SK-N-SH treated with all-trans-retinoic acid at 6 μM for 48 hours (cell line): ENCODE data around the gene TBX1.
"Not testable (repeated sequence)": the region's sequence is repeated elsewhere in the genome, so short reads cannot be mapped to it uniquely, and the experiment has no call there.

Source experiments
- ATAC-seq: fragments of 200-7000 bp; cut with Tn5 transposase; 3 replicates; pipeline ENCODE4 v1.9.1; 2020; ENCODE audit warnings: mild to moderate bottlenecking, moderate library complexity
- ARNTL ChIP-seq: fragments of 450-650 bp; formaldehyde crosslinking; IDR thresholded peaks from 2 replicates; pipeline ENCODE4 v1.5.0; 2020; ENCODE audit warnings: low read depth, mild to moderate bottlenecking, moderate library complexity, borderline replicate concordance
- BACH2 ChIP-seq: fragments of 250-450 bp; sonication (Bioruptor Pico); IDR thresholded peaks from 2 replicates; pipeline ENCODE4 v1.9.0; 2021; ENCODE audit warnings: mild to moderate bottlenecking, borderline replicate concordance
- CREB5 ChIP-seq: fragments of 250-450 bp; sonication (Bioruptor Pico); IDR thresholded peaks from 2 replicates; pipeline ENCODE4 v1.5.1; 2020; ENCODE audit warnings: low read depth, mild to moderate bottlenecking, moderate library complexity
- CSDC2 ChIP-seq: fragments of 250-450 bp; sonication (Bioruptor Pico); IDR thresholded peaks from 2 replicates; pipeline ENCODE4 v1.5.0; 2020; ENCODE audit warnings: mild to moderate bottlenecking, moderate library complexity
- CSRNP3 ChIP-seq: fragments of 250-450 bp; sonication (Bioruptor Pico); IDR thresholded peaks from 2 replicates; pipeline ENCODE4 v1.5.1; 2021; ENCODE audit warnings: mild to moderate bottlenecking, moderate library complexity
- ESRRG ChIP-seq: fragments of 250-450 bp; sonication (Bioruptor Pico); IDR thresholded peaks from 2 replicates; pipeline ENCODE4 v1.6.1; 2021; ENCODE audit warnings: mild to moderate bottlenecking
- GLIS3 ChIP-seq: fragments of 250-450 bp; sonication (Bioruptor Pico); IDR thresholded peaks from 2 replicates; pipeline ENCODE4 v1.5.0; 2020; ENCODE audit warnings: mild to moderate bottlenecking, moderate library complexity
- ISL1 ChIP-seq: fragments of 250-450 bp; sonication (Bioruptor Pico); IDR thresholded peaks from 2 replicates; pipeline ENCODE4 v2.1.2; 2022; ENCODE audit warnings: mild to moderate bottlenecking, moderate library complexity
- PATZ1 ChIP-seq: fragments of 250-450 bp; sonication (Bioruptor Pico); IDR thresholded peaks from 2 replicates; pipeline ENCODE4 v1.8.0; 2020; ENCODE audit warnings: mild to moderate bottlenecking, moderate library complexity, borderline replicate concordance
- POU6F1 ChIP-seq: fragments of 250-450 bp; sonication (Bioruptor Pico); IDR thresholded peaks from 2 replicates; pipeline ENCODE4 v1.8.0; 2021; ENCODE audit warnings: low read depth, mild to moderate bottlenecking, moderate library complexity, borderline replicate concordance
- PPARA ChIP-seq: fragments of 250-450 bp; sonication (Bioruptor Pico); IDR thresholded peaks from 2 replicates; pipeline ENCODE4 v1.5.0; 2020; ENCODE audit warnings: mild to moderate bottlenecking, borderline replicate concordance
- RARB ChIP-seq: fragments of 250-450 bp; sonication (Bioruptor Pico); IDR thresholded peaks from 2 replicates; pipeline ENCODE4 v1.8.0; 2021; ENCODE audit warnings: mild to moderate bottlenecking, moderate library complexity
- SNAI2 ChIP-seq: fragments of 250-450 bp; sonication (Bioruptor Pico); IDR thresholded peaks from 2 replicates; pipeline ENCODE4 v1.5.0; 2020; ENCODE audit warnings: mild to moderate bottlenecking, moderate library complexity
- TCF4 ChIP-seq: fragments of 250-450 bp; sonication (Bioruptor Pico); IDR thresholded peaks from 2 replicates; pipeline ENCODE4 v1.8.0; 2021; ENCODE audit warnings: mild to moderate bottlenecking, moderate library complexity, borderline replicate concordance
- TOX ChIP-seq: fragments of 250-450 bp; sonication (Bioruptor Pico); IDR thresholded peaks from 2 replicates; pipeline ENCODE4 v1.8.0; 2021; ENCODE audit warnings: mild to moderate bottlenecking, moderate library complexity, borderline replicate concordance
- TSHZ2 ChIP-seq: fragments of 250-450 bp; sonication (Bioruptor Pico); IDR thresholded peaks from 2 replicates; pipeline ENCODE4 v1.5.0; 2020; ENCODE audit warnings: mild to moderate bottlenecking, moderate library complexity
- ZC3H10 ChIP-seq: fragments of 250-450 bp; sonication (Bioruptor Pico); IDR thresholded peaks from 2 replicates; pipeline ENCODE4 v1.5.1; 2021; ENCODE audit warnings: mild to moderate bottlenecking, moderate library complexity
- ZFP3 ChIP-seq: fragments of 250-450 bp; sonication (Bioruptor Pico); IDR thresholded peaks from 2 replicates; pipeline ENCODE4 v1.5.0; 2020; ENCODE audit warnings: mild to moderate bottlenecking, moderate library complexity
- ZNF565 ChIP-seq: fragments of 450-650 bp; formaldehyde crosslinking; conservative IDR thresholded peaks from 2 replicates; pipeline ENCODE4 v1.5.0; 2020; ENCODE audit warnings: low read depth, mild to moderate bottlenecking, moderate library complexity
- ZNF70 ChIP-seq: fragments of 450-650 bp; formaldehyde crosslinking; IDR thresholded peaks from 2 replicates; pipeline ENCODE4 v1.5.0; 2020; ENCODE audit warnings: mild to moderate bottlenecking, moderate library complexity
- ZNF8 ChIP-seq: fragments of 450-650 bp; formaldehyde crosslinking; IDR thresholded peaks from 2 replicates; pipeline ENCODE4 v1.5.0; 2020; ENCODE audit warnings: mild to moderate bottlenecking, moderate library complexity

The TBX1 gene

GRCh38 chr22:19789406-19789805, 28.8 kb downstream of the TBX1 start:
- no peak for TF ChIP-seq RARB (CRISPR knock-in tag)
- no peak for TF ChIP-seq CREB5 (CRISPR knock-in tag)
- TF ChIP-seq ZNF70 (CRISPR knock-in tag) = no peak
- no peak for TF ChIP-seq ZNF565 (CRISPR knock-in tag)
- TF ChIP-seq POU6F1 (CRISPR knock-in tag) = no peak
- no peak for TF ChIP-seq CSDC2 (CRISPR knock-in tag)
- TF ChIP-seq PATZ1 (CRISPR knock-in tag) = no peak
- no peak for TF ChIP-seq BACH2
- TF ChIP-seq ARNTL = no peak
- ATAC-seq = no peak

GRCh38 chr22:19789828-19790227, 29.2 kb downstream of the TBX1 start:
- ATAC-seq = no peak

GRCh38 chr22:19791243-19791642, 30.7 kb downstream of the TBX1 start:
- ATAC-seq = no peak
- TF ChIP-seq PPARA = no peak
- TF ChIP-seq GLIS3 (CRISPR knock-in tag) = no peak
- no peak for TF ChIP-seq TCF4 (CRISPR knock-in tag)
- no peak for TF ChIP-seq ESRRG (CRISPR knock-in tag)
- no peak for TF ChIP-seq CREB5 (CRISPR knock-in tag)
- no peak for TF ChIP-seq ZFP3 (CRISPR knock-in tag)
- no peak for TF ChIP-seq ZNF70 (CRISPR knock-in tag)
- TF ChIP-seq PATZ1 (CRISPR knock-in tag) = no peak

More at GRCh38 chr22:19789828-19790227, 29.2 kb downstream of the TBX1 start:
- TF ChIP-seq ISL1 = no peak

- ATAC-seq = no peak
- TF ChIP-seq TOX (CRISPR knock-in tag) (no peak), TCF4 (CRISPR knock-in tag) (no peak), ZFP3 (CRISPR knock-in tag) (no peak), ESRRG (CRISPR knock-in tag) (no peak), SNAI2 (CRISPR knock-in tag) (no peak), CSDC2 (CRISPR knock-in tag) (no peak), BACH2 (no peak), CSRNP3 (CRISPR knock-in tag) (no peak), ZC3H10 (CRISPR knock-in tag) (no peak), TSHZ2 (no peak), ZNF8 (CRISPR knock-in tag) (no peak)
Measured at GRCh38 chr22:19791894-19792293, 31.3 kb downstream of the TBX1 start.

GRCh38 chr22:19792383-19792896, 31.9 kb downstream of the TBX1 start:
- not testable (repeated sequence) for ATAC-seq
